ENCODE data around the gene RHBDF1.

Gene RHBDF1, protein sequence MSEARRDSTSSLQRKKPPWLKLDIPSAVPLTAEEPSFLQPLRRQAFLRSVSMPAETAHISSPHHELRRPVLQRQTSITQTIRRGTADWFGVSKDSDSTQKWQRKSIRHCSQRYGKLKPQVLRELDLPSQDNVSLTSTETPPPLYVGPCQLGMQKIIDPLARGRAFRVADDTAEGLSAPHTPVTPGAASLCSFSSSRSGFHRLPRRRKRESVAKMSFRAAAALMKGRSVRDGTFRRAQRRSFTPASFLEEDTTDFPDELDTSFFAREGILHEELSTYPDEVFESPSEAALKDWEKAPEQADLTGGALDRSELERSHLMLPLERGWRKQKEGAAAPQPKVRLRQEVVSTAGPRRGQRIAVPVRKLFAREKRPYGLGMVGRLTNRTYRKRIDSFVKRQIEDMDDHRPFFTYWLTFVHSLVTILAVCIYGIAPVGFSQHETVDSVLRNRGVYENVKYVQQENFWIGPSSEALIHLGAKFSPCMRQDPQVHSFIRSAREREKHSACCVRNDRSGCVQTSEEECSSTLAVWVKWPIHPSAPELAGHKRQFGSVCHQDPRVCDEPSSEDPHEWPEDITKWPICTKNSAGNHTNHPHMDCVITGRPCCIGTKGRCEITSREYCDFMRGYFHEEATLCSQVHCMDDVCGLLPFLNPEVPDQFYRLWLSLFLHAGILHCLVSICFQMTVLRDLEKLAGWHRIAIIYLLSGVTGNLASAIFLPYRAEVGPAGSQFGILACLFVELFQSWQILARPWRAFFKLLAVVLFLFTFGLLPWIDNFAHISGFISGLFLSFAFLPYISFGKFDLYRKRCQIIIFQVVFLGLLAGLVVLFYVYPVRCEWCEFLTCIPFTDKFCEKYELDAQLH

DNA sequence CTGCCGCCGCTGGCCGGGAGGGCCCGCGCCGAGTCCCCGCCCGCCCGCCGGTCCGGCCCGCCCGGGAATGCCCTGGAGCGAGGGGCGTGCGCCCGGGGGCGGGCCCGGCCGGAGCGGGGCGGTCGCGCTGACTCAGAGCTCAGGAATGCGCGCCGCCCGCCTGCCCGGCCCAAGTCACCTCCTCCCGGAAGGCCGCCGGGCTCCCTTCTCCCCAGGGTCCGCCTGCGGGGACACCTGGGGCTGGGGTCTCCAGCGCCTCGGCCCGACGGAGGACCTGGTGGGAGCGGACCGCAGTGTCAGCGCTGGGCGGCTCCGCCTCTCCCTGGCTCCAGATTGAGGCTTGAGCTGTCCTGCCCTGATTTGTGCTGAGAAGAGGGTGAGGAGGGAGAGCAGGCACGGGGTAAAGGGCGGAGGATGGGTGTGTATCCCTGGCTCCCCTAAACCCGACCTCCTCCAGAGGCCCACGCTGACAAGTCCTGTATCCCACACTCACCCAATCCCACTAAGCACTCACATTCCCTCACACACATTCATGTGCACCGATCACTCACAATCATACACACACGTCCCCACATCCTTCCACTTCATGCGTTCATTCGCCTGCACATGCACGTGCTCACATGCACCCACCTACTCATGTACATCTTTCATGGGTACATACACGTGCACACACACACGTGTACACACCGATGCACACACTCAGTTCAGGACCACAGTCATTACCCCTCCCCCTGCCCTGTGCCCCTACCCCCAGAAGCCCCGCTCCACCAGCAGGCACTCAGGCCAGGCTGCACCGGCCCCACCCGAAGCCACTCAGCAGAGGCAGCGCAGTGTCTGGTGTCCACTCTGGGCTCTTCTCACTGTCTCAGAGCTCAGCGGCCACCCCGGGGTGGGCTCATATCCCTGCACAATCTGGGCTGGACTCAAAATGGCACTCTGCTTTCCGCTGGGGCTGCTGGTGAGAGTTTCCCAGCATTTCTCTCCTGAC lies at the start of gene RHBDF1:
Gene RHBDF1, minus strand, starts transcription at position 71 of the 988 bp plus-strand sequence. CDS start 7,616 bp downstream, outside the sequence.
- no peak for DNase-seq

DNA sequence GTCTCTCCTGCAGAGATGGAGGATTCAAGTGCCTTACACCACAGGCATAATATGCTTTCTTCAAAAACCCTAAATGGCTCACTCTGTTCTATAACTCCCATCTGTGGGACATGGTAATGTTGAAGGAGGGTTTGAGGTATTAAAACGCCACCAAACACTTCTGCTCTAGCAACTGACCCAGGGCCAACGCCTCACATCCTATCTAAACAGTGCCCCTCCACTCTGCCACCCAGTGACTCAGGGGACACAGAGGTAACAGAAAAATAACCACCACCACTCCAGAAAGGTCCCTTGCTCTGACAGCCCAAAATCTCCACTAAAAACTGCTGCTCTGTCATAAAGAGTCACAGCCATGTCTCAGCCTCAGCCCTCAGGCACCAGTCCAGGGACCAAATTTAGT lies 48.3 kb upstream of the RHBDF1 start:
- no peak for DNase-seq

DNA sequence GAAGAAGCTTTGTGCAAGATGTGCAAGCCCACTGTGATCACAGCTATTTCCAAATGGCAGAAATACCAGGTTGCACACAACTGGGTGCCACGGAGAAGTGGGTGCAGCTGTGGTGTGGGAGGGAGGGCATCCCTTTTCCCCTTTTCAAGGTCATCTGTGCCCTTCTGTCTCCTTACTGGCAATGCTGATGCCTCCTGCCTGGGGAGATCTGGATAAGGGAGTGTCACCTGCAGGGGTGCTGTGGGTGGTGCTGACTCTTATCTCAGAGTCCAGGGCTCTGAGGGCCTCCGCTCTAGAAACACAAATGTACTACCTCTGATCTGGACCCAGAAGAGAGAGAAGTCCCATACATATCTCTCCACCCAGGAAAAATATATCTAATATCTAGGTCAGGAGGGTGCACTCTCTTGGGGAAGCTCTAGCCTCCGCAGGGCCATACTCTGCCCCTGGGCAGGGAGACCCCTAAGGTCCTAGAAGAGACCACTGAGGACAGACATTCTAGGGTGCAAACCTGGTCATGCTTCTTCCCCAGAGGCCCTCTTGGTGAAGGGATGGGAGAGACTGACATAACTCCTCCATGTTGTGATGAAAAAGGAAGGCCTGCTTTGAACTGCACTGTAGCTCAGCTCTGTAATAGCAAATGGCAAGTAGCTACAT lies 47.5 kb upstream of the RHBDF1 start:
- no peak for DNase-seq

DNA sequence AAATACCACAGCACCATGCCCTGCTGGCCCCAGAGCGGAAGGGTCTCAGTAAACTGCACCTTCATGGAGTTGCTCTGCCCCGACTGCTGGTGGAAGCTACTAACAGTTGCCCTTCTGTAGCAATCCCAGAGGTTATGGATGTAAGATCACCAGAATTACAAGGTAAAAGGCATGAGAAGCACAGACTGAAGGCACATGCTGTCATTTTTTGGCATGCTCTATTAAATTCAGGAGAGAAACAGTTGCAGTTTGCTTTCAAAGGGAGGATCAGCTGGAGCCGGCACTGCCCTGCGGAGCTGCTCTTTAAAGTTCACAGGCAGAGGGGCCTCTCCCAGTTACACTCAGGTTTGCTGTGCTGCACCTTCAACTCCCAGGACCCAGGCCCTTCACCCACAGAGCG lies 46.9 kb upstream of the RHBDF1 start:
- DNase-seq: no peak

DNA sequence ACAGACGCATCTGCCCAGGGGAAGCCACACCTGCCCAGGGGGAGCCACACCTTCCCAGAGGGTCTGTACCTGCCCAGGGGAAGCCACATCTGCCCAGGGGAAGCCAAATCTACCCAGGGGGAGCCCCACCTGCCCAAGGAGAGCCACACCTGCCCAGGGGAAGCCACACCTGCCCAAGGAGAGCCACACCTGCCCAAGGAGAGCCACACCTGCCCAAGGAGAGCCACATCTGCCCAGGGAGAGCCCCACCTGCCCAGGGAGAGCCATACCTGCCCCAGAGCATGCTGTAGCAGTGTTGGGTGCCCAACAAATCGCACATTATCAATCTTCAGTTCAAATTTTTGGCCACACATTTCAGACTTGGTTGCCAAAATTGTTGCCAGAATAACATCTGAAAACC lies 46.4 kb upstream of the RHBDF1 start:
- DNase-seq: no peak

DNA sequence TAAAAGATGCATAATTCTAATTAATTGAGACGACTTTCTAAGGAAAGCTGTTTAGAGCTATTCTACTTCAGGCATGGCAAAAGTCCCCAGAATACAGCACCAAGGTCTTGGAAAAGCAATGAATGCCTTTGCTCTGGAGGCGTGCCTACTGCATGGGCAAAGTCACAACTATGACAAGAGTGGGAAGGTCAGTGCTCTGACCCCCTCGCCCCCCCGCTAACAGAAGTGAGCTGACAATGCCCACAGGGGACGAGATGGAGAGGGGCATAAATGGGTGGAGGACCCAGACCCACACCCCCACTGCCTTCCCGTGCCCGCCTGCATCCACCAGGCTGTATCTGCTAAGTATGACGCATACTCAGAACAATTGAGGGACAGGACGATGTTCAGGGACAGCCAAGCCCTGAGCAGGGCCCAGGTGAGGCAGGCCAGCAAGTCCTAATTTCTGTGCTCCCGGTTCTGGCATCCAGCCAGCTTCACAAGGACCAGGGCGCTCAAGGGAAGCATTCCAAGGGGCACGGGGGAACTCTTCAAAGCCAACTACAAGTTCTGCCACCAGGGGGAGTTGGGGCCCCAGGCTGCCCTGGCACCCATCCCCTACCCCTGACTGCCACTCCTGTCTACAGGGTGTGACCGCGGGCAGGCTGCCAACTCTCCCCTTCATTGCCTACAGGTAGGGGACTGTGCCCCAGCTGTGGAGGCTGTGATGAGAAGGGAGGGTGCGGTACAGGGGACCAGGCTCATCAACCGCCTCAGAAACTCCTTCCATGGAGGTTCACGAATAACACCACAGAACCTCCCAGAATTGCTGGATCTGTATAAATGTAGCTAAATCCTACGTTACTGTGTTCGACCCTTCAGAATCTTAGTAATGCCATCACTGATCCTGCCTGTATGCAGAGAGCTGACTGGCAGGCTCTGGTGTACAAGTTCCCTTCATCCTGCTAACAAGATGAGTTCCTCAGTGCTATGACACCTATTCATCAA lies 45.2 kb upstream of the RHBDF1 start:
- DNase-seq: peak; percentile 69

DNA sequence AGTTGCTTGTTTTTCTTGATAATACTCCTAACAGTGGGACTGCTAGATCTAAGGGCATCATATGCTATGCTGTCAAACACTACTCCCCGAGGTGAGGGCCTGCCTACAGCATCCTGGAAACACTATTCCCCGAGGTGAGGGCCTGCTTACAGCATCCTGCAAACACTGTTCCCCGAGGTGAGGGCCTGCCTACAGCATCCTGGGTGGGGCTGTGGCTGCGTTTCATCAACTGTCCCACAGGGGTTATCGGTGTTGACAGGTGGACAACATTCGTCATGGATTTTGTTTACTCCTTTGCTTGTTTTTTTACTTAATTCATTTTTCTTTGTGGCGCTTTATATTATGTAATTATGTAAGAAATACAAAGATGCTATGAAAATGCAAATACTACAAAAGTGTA lies 43.6 kb upstream of the RHBDF1 start:
- DNase-seq: no peak

DNA sequence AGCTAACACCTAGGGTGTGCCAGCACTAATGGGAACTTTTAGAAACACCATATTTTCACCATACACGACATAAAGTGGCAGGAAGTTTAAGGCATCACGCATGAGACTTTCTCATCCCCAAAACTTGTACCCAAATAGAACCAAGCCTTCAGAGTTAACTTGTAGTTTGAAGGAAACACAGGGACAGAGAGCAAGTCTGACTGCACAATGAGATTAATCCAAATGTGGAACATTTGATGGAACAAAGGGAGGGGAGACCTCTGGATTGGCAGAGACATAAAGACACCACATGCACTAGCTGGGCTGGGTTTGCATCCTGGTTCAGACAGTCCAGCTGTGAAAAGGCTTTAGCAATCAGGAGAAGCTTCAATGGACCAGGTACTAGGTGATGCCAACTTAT lies 41.9 kb upstream of the RHBDF1 start:
- no peak for DNase-seq

DNA sequence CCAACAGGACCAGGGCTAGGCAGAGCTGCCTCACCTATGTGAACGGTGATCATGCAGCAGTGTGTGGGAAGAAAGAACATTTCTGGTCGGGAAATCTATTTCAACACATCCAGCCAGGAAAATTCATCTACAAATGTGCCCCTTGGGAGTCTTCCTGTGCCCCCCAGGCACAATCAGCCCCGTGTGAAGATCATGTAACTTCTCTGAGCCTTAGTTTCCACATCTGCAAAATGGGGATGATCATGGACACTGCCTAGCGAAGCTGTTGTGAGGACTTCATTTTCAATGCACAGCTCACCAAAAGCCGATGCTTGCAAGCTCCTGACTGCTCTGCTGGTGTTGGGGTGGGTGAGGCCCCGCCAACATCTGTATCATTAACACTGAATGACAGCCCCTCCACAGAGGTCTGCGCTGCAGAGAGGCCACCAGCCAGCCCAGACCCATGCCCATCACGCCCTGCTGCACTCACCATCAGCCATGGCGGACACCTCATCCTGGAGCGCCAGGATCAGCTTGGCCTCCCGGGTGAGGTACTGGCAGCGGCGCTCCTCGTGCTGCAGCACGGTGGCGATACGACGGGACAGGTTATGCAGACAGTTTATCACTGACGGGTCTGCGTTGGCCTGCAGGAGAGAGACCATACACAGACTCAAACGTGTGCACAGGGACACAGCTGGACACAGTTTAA lies 39.9 kb upstream of the RHBDF1 start:
- no peak for DNase-seq

DNA sequence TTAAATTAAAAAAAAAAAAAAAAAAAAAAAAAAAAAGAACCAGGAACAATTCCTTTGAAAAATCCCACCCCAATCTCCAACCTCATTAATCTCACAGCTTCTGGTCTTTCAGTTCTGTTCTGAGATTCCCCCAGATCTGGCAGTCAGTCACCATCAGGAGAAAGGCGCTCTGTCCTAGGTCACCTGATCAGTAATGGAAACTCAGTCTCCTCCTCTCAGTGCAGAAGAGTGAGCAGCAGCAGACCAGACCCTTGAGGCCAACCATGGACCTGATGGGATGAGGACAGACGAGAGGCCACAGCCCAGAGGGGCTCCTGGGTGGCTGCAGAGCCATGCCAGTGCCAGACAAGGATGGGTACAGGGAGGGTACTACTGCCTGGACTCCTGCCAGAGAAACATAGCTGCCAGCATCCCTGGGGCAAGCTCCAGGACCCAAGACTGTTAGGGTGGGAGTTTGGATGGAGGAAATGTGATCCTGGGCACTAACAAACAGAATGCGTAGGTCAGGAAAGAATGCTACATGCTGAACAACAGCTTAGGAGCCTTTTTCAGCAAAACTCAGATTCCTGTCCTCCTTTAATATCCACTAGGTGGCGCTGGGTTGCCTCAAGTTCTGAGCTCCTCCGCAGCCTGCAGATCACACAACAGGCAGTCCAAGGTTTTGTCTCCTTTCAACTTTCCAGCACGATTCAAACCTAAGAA lies 34.3 kb upstream of the RHBDF1 start:
- peak; percentile 38 for DNase-seq

DNA sequence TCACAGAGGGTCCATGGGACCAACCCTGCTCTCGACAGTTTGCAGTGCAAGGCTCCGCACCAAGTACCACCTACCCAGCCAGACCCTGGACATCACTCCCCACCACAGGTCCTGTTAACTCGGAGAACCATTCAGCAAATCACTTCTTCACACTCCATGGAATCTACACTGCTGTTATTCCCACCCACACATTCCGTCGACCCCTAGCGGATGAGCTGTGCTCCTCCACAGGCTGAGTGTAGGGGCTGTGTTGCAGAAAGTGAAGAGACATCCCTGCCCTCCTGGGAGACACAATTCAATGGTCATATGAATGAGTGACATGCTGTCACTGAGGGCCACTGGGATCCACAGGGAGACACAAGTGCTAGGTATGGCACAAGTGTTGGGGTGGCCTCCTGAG lies 33.1 kb upstream of the RHBDF1 start:
- no peak for DNase-seq

DNA sequence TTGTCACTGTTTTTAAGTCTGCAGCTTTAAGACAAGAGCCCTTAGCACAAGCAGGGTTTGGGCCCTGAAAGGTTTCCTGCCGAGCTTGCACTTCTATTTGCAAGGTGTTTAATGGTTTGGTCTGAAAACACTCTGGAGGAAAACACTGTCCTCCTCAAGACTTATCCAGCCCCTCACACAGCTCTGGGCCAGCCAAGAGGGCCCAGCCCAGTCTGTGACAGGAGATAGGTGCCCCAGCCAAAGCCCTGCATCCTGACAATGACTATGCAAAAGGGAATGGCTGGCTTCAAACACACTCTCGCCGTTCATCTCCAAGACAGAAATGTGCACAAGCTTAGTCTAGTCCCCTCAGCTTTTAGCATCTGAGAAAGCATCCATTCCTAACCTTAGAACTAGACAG lies 32.5 kb upstream of the RHBDF1 start:
- DNase-seq: no peak

DNA sequence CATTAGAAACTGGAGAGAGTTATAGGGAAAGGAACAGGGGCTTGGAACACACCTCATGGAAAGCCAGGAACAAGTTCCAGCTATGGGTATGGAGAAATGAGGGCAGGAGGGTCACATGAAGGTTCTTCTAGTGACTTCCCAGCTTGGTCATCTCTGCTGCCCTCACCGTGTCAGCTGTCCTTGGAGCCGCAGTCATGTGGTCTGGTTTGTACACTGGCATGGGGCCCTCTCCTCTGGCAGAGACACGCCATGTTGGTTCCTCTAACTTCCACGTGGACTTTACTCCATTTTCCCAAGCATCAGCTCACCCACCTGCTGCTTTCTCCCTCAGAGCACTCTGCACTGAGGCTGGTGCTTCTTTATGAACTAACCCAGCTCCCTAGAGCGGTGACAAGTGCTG lies 31.9 kb upstream of the RHBDF1 start:
- DNase-seq: no peak

DNA sequence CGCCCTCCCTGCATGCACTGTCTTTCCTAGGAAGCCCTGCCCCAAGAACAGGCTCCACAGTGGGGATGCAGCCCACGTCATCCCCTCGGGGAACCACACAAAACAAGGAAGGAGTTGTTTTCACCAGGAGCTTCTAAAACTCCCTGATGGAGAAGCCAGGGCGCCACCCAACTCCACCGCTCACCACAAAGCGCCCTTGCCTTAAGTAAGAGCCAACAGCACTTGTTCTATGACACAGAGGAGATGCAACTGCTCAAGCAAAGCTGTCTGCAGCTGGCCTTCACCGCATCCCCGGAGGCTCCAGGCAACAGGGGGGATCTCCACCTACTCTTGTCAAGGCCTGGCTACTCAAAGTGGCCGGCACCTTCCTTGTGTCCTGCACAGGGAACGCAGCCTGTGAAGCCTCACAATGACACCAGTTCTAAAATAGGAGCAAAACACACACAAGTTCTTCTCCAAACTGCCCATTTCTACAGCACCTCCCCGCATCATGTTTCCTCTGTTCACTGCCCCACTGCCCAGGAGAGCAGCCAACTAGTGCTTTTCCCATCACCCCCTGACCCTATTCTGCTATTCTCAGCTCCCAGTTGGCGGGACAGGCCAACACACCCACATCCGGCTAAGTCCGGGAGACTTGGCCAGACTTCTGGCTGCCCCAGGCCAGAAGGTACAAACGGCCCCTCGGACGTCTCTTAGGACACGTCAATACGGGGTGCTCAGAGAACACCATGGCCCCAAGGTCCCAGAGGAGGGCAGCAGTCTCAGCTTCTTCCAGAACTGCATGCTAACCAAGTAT lies 29.8 kb upstream of the RHBDF1 start:
- no peak for DNase-seq

DNA sequence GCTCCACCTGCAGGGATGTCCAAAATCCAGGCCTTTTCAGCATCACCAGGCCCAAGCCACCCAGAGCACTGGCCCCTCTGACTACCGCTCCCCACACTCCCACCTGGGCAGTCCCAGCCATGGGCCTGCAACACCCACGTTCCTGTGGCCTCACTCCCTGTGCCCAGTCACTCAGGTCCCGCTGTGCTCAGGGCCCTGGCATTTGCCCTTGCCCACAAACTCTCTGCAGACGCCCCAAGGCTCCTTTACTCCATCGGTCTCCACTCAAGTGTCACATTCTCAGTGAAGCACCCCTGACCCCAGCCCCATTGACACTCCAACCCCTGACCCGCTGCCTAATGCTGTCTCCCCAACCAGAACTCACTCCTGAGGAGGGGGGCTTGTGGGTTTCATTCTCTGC lies 29.2 kb upstream of the RHBDF1 start:
- DNase-seq: no peak

DNA sequence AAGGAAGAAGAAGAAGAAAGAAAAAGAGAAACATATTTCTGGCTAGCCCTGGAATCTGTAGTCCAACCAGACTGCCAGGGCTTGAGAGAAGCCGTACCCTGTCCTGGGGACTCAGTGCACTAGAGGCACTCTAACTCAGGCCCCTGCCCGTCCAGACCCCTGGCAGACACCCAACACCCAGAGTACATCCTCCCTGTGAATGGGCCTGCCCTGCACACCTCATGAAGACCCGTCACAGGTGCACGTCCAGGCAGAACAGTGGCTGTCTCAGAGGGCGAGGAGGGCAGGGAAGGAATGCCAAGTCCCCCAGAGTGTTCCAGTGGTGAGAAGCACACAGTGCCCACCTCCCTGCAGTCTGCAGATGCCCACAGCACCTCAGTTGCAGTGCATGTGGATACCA lies 28.6 kb upstream of the RHBDF1 start:
- no peak for DNase-seq

DNA sequence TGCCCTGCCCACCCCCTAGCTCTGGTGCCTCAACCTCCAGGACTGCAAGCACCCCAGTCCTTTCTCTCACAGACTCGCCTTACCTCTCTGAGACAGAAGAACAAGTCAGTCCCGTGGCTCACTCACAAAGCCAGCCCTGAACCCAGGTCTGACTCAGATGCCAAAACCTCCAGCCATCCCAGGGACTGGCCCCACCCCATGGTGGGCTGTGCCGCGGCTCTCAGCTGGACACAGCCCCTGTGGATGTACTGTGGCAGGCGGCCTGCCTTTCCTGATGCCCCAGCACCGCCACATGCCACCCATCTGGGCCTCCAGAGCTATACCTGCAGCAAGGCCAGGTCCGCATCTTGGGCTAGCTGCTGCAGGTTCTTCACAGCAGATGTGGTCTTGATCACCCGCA lies 25.4 kb upstream of the RHBDF1 start:
- DNase-seq: no peak

DNA sequence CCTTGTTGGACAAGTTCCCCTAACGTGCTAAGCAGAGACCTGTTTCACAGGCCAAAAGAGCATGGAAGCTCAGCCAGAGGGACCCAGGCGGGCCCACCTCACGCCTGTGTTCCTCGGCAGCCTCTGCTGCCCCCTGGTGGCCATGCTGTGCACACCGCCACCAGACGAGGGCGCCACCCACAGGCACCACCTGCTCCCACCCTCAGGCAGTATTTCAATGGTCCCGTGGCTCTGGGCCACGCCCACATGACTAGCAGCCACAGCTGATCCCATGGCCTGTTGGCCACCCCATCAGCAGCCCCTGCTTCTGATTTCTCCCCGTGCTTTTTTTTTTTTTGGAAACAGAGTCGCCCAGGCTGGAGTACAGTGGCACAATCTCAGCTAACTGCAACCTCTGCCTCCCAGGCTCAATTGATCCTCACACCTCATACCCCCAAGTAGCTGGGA lies 24.5 kb upstream of the RHBDF1 start:
- peak; percentile 88 for DNase-seq

DNA sequence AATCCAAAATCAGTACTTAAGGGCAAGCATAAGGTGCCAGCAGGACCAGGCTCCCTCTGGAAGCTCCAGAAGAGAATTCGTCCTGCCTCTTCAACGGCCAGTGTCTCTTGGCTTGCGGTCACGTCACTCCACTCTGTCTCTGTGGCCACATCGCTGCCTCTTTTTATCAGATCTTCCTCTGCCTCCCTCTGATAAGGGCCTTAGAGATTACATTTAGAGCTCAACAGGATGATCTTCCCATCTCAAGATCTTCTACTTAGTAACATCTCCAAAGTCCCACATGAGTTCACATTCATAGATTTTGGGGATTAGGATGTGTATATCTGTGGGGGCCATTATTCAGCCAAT lies 22.5 kb upstream of the RHBDF1 start:
- no peak for DNase-seq

Data from activated CD4-positive, alpha-beta T cell treated with anti-CD3 and anti-CD28 coated beads, Interleukin-2, amount 50 U/mL, for 1 hour (primary cell).